HG03066 (cell line): ENCODE results near the gene KLHDC7A.
"Not testable (repeated sequence)": the region's sequence is repeated elsewhere in the genome, so short reads cannot be mapped to it uniquely, and the experiment has no call there.

Experiments used
- ATAC-seq: cut with Tn5 transposase; IDR thresholded peaks from one replicate; pipeline ENCODE4 v1.9.1; 2021; ENCODE audit warnings: low read depth; ENCODE audit not compliant: unreplicated experiment

Gene KLHDC7A

GRCh38 chr1:18480315-18481189 lies at the start of gene KLHDC7A:
Gene KLHDC7A (plus strand): TSS chr1:18480930. CDS start chr1:18480982, 52 bp downstream.
- ATAC-seq, result no peak

- no peak for ATAC-seq
These were observed 46.7 kb upstream of the KLHDC7A start for GRCh38 chr1:18434041-18434440.

- ATAC-seq, result no peak
These were observed 40.1 kb upstream of the KLHDC7A start for GRCh38 chr1:18440385-18441226.

GRCh38 chr1:18443587-18444520 lies 36.9 kb upstream of the KLHDC7A start:
- no peak for ATAC-seq

- no peak for ATAC-seq
These were observed 36.2 kb upstream of the KLHDC7A start for GRCh38 chr1:18444563-18444962.

GRCh38 chr1:18446751-18447150 lies 34.0 kb upstream of the KLHDC7A start:
- ATAC-seq, result no peak

GRCh38 chr1:18447509-18448220 lies 33.1 kb upstream of the KLHDC7A start:
- ATAC-seq, result no peak

GRCh38 chr1:18448889-18449288 lies 31.8 kb upstream of the KLHDC7A start:
- ATAC-seq, result no peak

- no peak for ATAC-seq
These were observed 28.2 kb upstream of the KLHDC7A start for GRCh38 chr1:18452550-18452949.

- ATAC-seq, result no peak
These were observed 22.3 kb upstream of the KLHDC7A start for GRCh38 chr1:18458133-18459092.

- ATAC-seq, result no peak
These were observed 19.1 kb upstream of the KLHDC7A start for GRCh38 chr1:18461656-18462055.

GRCh38 chr1:18462517-18462916 lies 18.2 kb upstream of the KLHDC7A start:
- not testable (repeated sequence) for ATAC-seq

- no peak for ATAC-seq
These were observed 17.7 kb upstream of the KLHDC7A start for GRCh38 chr1:18463063-18463462.

GRCh38 chr1:18463984-18464664 lies 16.6 kb upstream of the KLHDC7A start:
- ATAC-seq, result no peak

- no peak for ATAC-seq
These were observed 16.1 kb upstream of the KLHDC7A start for GRCh38 chr1:18464665-18465050.

- ATAC-seq, result no peak
These were observed 14.1 kb upstream of the KLHDC7A start for GRCh38 chr1:18466676-18467075.

GRCh38 chr1:18468570-18468969 lies 12.2 kb upstream of the KLHDC7A start:
- ATAC-seq, result no peak

GRCh38 chr1:18469514-18469913 lies 11.2 kb upstream of the KLHDC7A start:
- no peak for ATAC-seq
